GM08714 (cell line): Measurements from ENCODE around the gene RXFP2.
A peak's percentile ranks its signal among the peaks of the same experiment; 100 is the strongest.

Experiments used
- H3K4me3 ChIP-seq: fragments of 200-500 bp; sonication (Bioruptor generic); 2 replicates; pipeline ENCODE4 v1.5.1; 2014; ENCODE audit warnings: mild to moderate bottlenecking, low read length, inconsistent platforms
- ZNF274 ChIP-seq: IDR thresholded peaks from 2 replicates; pipeline ENCODE4 v1.6.1; 2012; ENCODE audit warnings: mild to moderate bottlenecking, low read depth, low read length

RXFP2 gene

DNA sequence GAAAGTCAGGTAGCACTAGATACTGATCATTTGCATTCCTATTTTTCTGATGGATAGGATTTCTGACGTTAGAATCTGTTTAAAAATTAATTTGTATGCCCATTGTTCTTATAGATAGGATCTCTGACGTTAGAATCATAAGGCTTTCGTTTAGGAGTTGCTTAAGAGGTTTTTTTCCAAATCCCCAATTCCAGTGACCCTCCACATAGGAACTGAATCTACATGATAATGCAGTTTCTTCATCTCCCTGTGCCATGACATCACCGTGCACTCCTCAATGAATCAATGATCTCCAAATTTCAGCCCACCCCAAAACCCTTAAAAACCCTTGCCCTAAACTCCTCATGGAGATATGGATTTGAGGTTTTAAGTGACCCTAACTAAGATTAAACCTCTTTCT, 87.2 kb downstream of the RXFP2 start:
- no peak overlapping the region for H3K4me3 ChIP-seq
- TF ChIP-seq ZNF274 = no peak

DNA sequence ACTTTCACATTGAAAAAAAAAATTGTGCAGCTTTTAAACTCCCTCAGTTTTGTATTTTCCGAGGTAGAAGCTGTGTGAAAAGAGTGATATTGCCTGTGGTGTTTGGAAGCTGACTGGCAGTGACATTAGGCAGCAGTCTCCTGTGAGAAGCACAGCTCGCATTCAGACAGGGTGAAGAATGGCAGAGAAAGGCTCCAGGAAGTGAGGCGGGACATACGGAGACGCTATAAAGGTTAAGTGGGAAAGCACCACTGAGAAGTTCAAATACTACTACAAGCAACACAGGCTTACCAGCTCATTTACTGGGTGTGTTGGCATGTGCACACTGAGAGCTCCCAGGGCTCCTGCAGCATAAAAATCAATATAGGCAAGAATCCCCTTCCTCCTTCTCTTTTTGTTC, 88.4 kb downstream of the RXFP2 start:
- no peak for TF ChIP-seq ZNF274
- no peak overlapping the region for H3K4me3 ChIP-seq

DNA sequence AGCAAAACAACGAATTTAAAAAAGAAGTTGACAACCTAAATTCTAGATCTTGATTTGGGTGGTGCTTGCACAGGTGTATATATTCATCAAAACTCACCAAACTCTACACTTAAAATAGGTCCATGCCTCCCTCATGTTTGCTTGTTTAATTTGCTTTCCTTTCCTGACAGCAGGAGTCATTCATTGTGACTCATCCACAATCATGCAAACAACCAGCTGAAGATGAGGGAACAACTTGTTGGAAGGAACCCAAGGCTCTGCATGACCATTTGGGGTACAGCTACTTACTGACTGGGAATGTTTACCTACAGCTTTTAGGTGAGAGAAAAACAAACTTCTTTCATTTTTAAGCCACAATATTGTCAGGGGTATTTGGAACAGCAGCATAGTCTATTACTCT, 96.6 kb downstream of the RXFP2 start:
- no peak for TF ChIP-seq ZNF274
- no peak overlapping the region for H3K4me3 ChIP-seq

DNA sequence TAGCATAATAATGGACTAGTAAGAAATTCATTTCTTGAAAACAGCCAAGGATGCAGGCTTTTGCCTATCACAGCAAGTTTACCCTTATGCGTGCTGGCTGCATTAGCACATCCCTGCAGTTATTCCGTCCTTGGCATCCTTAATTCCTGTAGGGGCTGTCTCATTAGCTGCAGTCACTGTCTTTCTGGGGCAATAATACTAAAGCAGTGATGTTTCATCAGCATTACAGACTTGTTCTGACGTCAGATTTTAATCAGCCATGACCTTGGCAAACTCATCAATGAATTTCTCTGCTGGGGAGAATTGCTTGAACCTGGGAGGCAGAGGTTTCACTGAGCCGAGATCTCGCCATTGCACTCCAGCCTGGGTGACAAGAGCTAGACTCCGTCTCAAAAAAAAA, 103.7 kb downstream of the RXFP2 start:
- H3K4me3 ChIP-seq = no peak overlapping the region
- no peak for TF ChIP-seq ZNF274

DNA sequence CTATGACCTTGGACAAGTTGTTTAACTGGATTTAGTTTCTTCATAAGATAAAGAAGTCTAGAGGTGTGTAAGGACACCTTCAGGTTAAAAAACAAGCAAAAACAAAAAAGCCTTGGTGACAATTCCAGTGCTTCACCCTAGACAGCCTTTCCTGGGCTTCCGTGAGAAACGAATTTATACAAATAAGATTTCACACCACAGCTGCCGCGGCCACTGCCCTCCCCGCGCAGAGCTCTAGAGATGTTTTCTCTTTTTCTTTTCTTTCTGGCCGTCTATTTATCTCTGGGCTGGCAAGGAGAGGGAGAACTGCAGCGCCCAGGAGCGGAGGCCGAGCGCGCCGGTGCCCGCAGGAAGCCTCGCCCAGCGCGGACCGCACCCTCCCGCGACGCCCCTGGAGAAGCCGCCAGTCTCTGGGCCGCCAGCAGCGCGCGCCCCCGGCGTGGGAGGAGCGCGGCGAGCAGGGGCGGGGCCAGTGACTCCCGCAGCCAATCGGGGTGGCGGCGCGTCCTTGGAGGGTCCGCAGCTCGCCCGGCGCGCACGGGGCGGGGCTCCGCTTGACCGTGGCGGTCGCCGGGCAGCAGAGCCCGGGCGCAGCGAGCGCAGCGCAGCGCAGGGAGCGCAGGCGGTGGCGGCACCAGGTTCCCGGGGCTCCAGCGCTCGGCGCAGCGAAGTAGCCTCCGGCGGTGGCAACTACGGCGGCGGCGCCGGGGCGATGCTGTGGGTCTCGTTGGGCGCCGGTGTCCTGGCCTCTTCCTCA, 107.0 kb downstream of the RXFP2 start:
- TF ChIP-seq ZNF274 = no peak
- peak overlapping the region; percentile 58 for H3K4me3 ChIP-seq

DNA sequence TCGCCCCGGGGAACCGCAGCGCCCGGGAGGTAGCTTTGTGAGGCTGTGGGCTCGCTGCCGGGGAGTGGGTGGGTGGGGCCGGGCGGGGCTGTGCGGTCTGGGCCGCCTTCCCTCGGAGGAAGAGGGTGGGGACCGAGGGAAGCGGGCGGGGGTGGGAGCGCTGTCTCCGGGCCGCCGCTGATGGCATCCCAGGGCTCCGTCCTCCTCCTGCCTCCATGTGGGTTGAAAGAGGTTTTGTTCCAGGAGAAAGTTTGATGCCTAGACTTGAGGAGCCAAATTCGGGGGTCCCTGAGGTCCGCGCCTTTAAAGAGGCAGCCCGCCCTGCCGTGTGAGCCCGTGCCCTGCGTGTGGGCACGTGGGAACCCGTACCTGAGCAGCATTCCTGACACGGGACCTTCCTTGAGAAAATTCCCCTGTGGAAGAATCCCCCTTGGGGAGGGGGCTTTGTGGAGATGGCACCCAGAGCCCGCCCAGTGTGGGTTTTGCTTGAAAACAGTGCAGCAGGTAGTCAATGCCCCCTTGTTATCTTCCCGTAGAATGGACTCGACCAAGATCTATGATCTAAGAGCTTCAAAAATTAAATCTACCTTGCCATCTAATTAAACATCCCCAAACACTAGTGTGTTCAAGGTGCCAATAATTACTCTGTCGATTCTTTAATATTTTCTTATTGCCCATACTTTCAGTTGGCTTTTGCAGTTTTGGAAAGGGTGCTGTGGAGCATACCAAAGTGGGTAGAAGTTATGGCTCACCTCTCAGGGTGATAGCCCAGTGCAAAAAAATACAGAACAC, 107.8 kb downstream of the RXFP2 start:
- peak overlapping the region; percentile 58 for H3K4me3 ChIP-seq
- no peak for TF ChIP-seq ZNF274

DNA sequence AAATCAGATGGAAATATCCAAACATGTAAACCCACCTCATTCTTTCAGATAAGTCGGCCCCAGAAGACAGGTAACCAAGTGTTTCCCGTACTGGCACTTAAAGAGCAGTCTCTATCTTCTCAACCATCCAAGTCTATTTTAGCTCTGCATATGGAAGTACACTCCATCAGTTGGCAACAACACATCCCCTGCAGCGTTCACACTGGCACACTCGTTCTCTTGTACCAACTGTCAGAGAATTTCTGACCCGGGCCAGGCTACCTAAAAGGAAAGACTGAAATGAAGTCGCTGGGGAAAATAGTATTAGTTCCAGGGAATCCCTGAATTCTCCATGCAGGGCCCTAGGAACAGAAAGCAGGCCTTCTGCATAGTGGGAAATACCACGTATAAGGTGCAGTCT, 109.3 kb downstream of the RXFP2 start:
- no peak for TF ChIP-seq ZNF274
- H3K4me3 ChIP-seq = no peak overlapping the region

DNA sequence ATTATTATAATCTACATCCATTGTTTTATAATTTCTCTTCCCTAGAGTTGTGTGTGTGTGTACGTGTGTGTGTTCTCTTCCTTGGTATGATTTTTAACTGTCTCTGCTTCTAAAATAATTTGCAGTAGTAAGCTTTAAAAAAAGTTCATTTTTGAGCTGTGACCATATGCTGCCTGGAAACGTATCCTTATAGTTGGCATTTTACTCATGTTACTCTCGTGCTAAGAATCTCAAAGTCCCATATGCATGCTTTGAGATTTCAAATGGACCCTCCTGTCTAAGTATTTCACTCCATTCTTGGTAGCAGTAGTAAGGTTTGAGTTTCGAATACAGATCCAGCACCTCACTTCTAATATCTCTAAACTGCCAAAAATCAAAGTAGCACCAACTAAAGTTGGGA, 109.9 kb downstream of the RXFP2 start:
- TF ChIP-seq ZNF274 = no peak

DNA sequence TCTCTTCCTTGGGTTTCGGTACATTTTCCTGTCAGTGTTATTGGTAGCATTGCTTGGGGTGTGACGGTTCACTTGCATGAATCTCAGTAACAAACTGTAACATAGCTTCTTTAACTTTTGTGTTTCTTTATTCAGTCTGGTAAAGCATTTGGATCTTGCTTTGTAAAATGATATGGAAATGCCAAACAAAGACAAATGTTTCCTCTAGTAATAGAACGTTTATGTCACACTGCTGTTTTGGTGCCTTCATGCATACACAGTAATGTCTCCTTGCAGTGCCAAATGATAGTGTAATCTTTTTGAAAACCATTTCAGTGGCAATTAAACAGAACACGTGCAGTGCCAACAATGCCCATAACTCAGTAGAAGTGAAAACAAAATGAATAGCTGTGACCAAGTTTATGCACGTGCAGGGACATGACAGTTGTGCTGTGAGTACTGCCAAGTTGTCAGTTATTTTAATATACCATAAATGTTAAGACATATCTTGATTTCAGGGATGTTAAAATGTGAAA, 110.8 kb downstream of the RXFP2 start:
- H3K4me3 ChIP-seq = no peak overlapping the region

More for the DNA sequence above, 109.9 kb downstream of the RXFP2 start:
- H3K4me3 ChIP-seq = no peak overlapping the region

DNA sequence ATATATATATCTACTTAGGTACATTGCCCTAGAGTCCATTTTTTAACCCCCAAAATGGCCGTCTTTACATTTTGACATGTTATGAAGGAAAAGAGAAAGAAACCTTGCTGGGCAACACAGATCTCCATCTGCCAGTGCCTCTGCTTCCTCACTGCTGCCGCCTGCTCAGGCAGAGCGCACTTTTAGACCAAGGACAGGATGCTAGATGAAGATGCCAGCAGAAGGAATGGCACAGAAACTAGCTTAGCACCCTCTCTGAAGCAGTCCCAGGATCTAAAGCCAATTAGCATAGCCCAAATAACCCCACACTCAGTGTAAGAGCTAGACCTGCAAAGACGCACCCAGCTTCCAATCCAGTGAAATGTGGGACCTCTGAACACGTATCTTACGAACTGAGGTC, 111.9 kb downstream of the RXFP2 start:
- H3K4me3 ChIP-seq = no peak overlapping the region
- no peak for TF ChIP-seq ZNF274

More for the DNA sequence above, 110.8 kb downstream of the RXFP2 start:
- TF ChIP-seq ZNF274 = no peak
